K562 (cell line): ENCODE measurements around the gene UBE2I. TPM values are rescaled to one million over a fixed set of nuclear protein-coding genes. Genes with fewer than 3 reads are reported as not detected.

ENCODE experiments used
- ARID4B ChIP-seq: sonication (generic); formaldehyde crosslinking; IDR thresholded peaks from 2 replicates; pipeline ENCODE4 v1.8.0; 2022; ENCODE audit warnings: mild to moderate bottlenecking, missing genetic modification reagents
- EP300 ChIP-seq: IDR thresholded peaks from 2 replicates; pipeline ENCODE4 v1.6.1; 2012; ENCODE audit warnings: low read length, improper control_type of control experiment
- HMGN3 ChIP-seq: IDR thresholded peaks from 2 replicates; pipeline ENCODE4 v1.6.1; 2011; ENCODE audit warnings: borderline replicate concordance, low read depth, mild to moderate bottlenecking, mixed read lengths, low read length; ENCODE audit not compliant: insufficient read length; ENCODE audit errors: extremely low read depth
- HOMEZ ChIP-seq: fragments of 250-450 bp; sonication (Bioruptor Pico); IDR thresholded peaks from 2 replicates; pipeline ENCODE4 v1.4.0; 2020; ENCODE audit warnings: mild to moderate bottlenecking, moderate library complexity
- IRF1 ChIP-seq: sonication (generic); formaldehyde crosslinking; IDR thresholded peaks from 2 replicates; pipeline ENCODE4 v1.8.0; 2022; ENCODE audit warnings: missing genetic modification reagents, mild to moderate bottlenecking, borderline replicate concordance
- MBD2 ChIP-seq: sonication (generic); IDR thresholded peaks from 2 replicates; pipeline ENCODE4 v1.6.1; 2016; ENCODE audit warnings: low read depth, borderline replicate concordance
- MEF2A ChIP-seq: IDR thresholded peaks from 2 replicates; pipeline ENCODE4 v1.6.1; 2011; ENCODE audit warnings: low read depth, mild to moderate bottlenecking, low read length, moderate library complexity; ENCODE audit not compliant: control insufficient read depth
- MTA3 ChIP-seq: fragments of 450-650 bp; formaldehyde crosslinking; IDR thresholded peaks from 2 replicates; pipeline ENCODE4 v1.6.1; 2017; ENCODE audit warnings: mild to moderate bottlenecking, borderline replicate concordance
- MYC ChIP-seq, 2 experiments: fragments of 250-450 bp in 1 of 2; sonication (Bioruptor Pico) in 1 of 2; IDR thresholded peaks; 2 replicates each; pipeline versions ENCODE4 v1.5.1 to v1.6.1; 2012 to 2021; ENCODE audit warnings: low read depth in 2 of 2, borderline replicate concordance in 1 of 2, improper control_type of control experiment in 1 of 2, low read length in 1 of 2, mild to moderate bottlenecking in 1 of 2, moderate library complexity in 1 of 2
- NFIC ChIP-seq: fragments of 450-650 bp; IDR thresholded peaks from 2 replicates; pipeline ENCODE4 v1.6.1; 2017; ENCODE audit warnings: mild to moderate bottlenecking, inconsistent platforms
- PHF8 ChIP-seq: fragments of 200-600 bp; sonication (generic); IDR thresholded peaks from 2 replicates; pipeline ENCODE4 v1.6.1; 2012; ENCODE audit warnings: mixed run types, mild to moderate bottlenecking, inconsistent platforms, low read length, moderate library complexity, borderline replicate concordance
- RBFOX2 ChIP-seq: fragments of 200-400 bp; formaldehyde crosslinking; IDR thresholded peaks from 2 replicates; pipeline ENCODE4 v1.6.1; 2017; ENCODE audit warnings: low read depth, mild to moderate bottlenecking, low read length, moderate library complexity
- RHOXF2B ChIP-seq: fragments of 250-450 bp; sonication (Bioruptor Pico); conservative IDR thresholded peaks from 2 replicates; pipeline ENCODE4 v1.5.1; 2021
- TARDBP ChIP-seq: fragments of 450-650 bp; IDR thresholded peaks from 2 replicates; pipeline ENCODE4 v1.6.1; 2016
- TFAP4 ChIP-seq: sonication (generic); formaldehyde crosslinking; IDR thresholded peaks from 2 replicates; pipeline ENCODE4 v1.8.0; 2022; ENCODE audit warnings: missing genetic modification reagents, mild to moderate bottlenecking, moderate library complexity, borderline replicate concordance
- VEZF1 ChIP-seq: fragments of 200-800 bp; sonication (Bioruptor generic); IDR thresholded peaks from 2 replicates; pipeline ENCODE4 v1.6.1; 2017; ENCODE audit warnings: missing genetic modification characterization, missing compliant biosample characterization
- polyA plus RNA-seq, 8 experiments: library from polyadenylated mRNA; depleted of rRNA in 4 of 8; stranded (reverse) in 5 of 8; unstranded in 3 of 8; fragments of >200 nt; fragmentation: Nextera tagmentation in 2 of 8; fragmentation: Illumina TruSeq in 1 of 8; extraction: Ambion mirVana in 2 of 8; extraction: Trizol in 1 of 8; gene quantifications; 2 replicates each; pipeline versions ENCODE4 v1.2.1 to v1.2.3, GENCODE V29; 2011 to 2014; ENCODE audit warnings: inconsistent platforms in 1 of 8, missing spikeins in 1 of 8
- total RNA-seq, 7 experiments: library from RNA; depleted of rRNA in 6 of 7; stranded (reverse); fragments of >200 nt in 6 of 7; fragmentation: Illumina TruSeq in 2 of 7; extraction: Trizol in 2 of 7; gene quantifications; 2 replicates each; pipeline versions ENCODE4 v1.2.1 to v1.2.3, GENCODE V29; 2011 to 2021; ENCODE audit warnings: low replicate concordance in 1 of 7

Gene UBE2I
- total and polyA plus RNA-seq, 9 of the 15 experiments (the other 6 are each of a cell fraction or from before 2014, with no cell fraction given) = 36.6 to 254 (median 104) TPM

- TF ChIP-seq VEZF1 = peak; percentile 32; the same call in 1 of the 2 replicates
- TF ChIP-seq IRF1 (CRISPR knock-in tag) = no peak
- peak; percentile 45; the same call in 1 of the 2 replicates for TF ChIP-seq PHF8
- TF ChIP-seq ARID4B (CRISPR knock-in tag) = 0 out of 2 replicates have a peak, but pooled peaks have one; percentile 39
- TF ChIP-seq RBFOX2 = peak; percentile 55
- TF ChIP-seq RHOXF2B (CRISPR knock-in tag) = no peak
- peak; percentile 65; the same call in 1 of the 2 replicates for TF ChIP-seq TFAP4 (CRISPR knock-in tag)
- TF ChIP-seq HMGN3 = peak; percentile 60
- no peak for TF ChIP-seq MBD2
- peak; percentile 69; the same call in 1 of the 2 replicates for TF ChIP-seq MTA3
- no peak; the same call in 1 of the 2 replicates for TF ChIP-seq EP300
- TF ChIP-seq TARDBP = 0 out of 2 replicates have a peak, but pooled peaks have one; percentile 57
- peak; percentile 39; the same call in 1 of the 2 replicates for TF ChIP-seq MYC (IDR thresholded peaks at IDR 0.05; ENCODE audit: low read depth, low read length)
- TF ChIP-seq MYC (CRISPR knock-in tag; IDR thresholded peaks at IDR 0.05; ENCODE audit: borderline replicate concordance, low read depth) = no peak
- no peak for TF ChIP-seq NFIC
- TF ChIP-seq HOMEZ (CRISPR knock-in tag) = no peak
- no peak for TF ChIP-seq MEF2A
Observed at GRCh38 chr16:1300664-1301476, 8.6 kb upstream of the UBE2I start (continued).
